Thoracic aorta (tissue), 2 donors: ENCODE data around the gene PDE9A. TPM values are rescaled to one million over a fixed set of nuclear protein-coding genes. Genes with fewer than 3 reads are reported as not detected.

Experiments
- ATAC-seq: fragments of 150-250 bp; one replicate; pipeline ENCODE4 v1.8.0; 2017; ENCODE audit warnings: low read depth; ENCODE audit not compliant: insufficient number of reproducible peaks, low FRiP score
- DNase-seq: peaks from one replicate; pipeline ENCODE4 v3.0.0-alpha.2; 2020; ENCODE audit warnings: low spot score
- H3K27ac ChIP-seq, 2 donors: fragments of 200-600 bp; sonication (generic); 1 replicate in 1 of 2; 2 replicates in 1 of 2; pipeline ENCODE4 v1.5.1; 2016; ENCODE audit warnings: mild to moderate bottlenecking in 2 of 2, moderate library complexity in 2 of 2
- H3K27me3 ChIP-seq: fragments of 200-600 bp; sonication (generic); replicated peaks from 2 replicates; pipeline ENCODE4 v1.6.0; 2016; ENCODE audit warnings: mild to moderate bottlenecking; ENCODE audit not compliant: insufficient read depth
- H3K36me3 ChIP-seq: fragments of 200-600 bp; sonication (generic); one replicate; pipeline ENCODE4 v1.5.1; 2016
- H3K4me1 ChIP-seq, 2 donors: fragments of 200-600 bp; sonication (generic); 1 replicate in 1 of 2; 2 replicates in 1 of 2; pipeline versions ENCODE4 v1.5.1 to v1.6.0; 2016; ENCODE audit warnings: low read depth in 2 of 2, mild to moderate bottlenecking in 1 of 2; ENCODE audit not compliant: control insufficient read depth in 1 of 2
- H3K4me3 ChIP-seq: fragments of 200-600 bp; sonication (generic); 2 replicates; pipeline ENCODE4 v1.5.1; 2016; ENCODE audit warnings: mild to moderate bottlenecking
- H3K9me3 ChIP-seq: fragments of 200-600 bp; sonication (generic); 2 replicates; pipeline ENCODE4 v1.5.1; 2016
- total RNA-seq, 2 donors: library from RNA; depleted of rRNA; stranded (reverse); fragments of >200 nt; gene quantifications; one replicate each; pipeline versions ENCODE4 v1.1.0 to v1.2.3, GENCODE V29; 2016
- TF ChIP-seq, protein P1 (sequence below): fragments of 200-600 bp; sonication (generic); IDR thresholded peaks from one replicate; pipeline ENCODE4 v1.5.1; 2019; ENCODE audit warnings: antibody characterized with exemption

Gene PDE9A
- total RNA-seq, 2 donors from 2014 or later: 4.2 to 4.7 TPM

DNA sequence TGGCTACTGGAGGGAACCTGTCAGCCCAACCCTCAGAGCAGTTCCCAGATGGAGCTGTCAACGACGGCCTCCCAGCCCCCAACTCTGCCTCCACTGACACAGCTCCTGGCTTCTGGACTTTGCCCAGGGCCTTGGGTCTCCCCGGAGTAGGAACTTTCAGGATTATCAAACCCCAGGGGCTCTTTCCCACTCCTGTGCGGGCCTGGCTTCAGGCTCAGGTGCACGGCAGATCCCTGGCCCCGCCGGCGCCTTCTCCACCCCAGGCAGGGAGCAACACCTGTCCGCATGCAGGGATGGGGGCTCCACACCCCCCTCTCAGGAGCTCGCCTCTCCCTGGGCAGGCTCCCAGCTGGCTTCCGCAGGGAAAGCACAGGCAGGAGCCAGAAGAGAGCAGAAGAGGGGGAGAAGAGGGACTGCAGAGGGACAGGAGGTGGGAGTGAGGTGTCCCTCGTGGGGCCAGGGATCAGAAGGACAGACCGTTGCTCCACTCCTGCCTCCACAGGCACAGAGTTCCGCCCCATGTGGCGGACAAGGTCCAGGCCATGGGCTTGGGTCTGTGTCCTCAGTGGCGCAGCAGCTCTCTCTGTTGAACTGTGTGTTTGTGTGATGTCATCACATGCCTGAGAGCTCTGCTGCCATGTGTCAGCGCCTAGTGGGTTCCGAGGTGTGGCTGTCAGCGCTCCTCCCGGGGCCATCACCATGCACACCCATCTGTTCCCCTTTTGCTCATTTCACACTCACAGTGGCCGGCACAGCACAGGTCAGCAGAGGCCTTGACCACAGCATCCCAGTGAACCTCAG, 107.7 kb downstream of the PDE9A start:
- H3K27me3 ChIP-seq: no peaks in the 10 kb centered on the region
- H3K4me1 ChIP-seq: no peaks in the 10 kb centered on the region
- no peak overlapping the region for H3K27ac ChIP-seq
- no peaks in the 10 kb centered on the region for H3K9me3 ChIP-seq
- TF ChIP-seq, protein P1, sequence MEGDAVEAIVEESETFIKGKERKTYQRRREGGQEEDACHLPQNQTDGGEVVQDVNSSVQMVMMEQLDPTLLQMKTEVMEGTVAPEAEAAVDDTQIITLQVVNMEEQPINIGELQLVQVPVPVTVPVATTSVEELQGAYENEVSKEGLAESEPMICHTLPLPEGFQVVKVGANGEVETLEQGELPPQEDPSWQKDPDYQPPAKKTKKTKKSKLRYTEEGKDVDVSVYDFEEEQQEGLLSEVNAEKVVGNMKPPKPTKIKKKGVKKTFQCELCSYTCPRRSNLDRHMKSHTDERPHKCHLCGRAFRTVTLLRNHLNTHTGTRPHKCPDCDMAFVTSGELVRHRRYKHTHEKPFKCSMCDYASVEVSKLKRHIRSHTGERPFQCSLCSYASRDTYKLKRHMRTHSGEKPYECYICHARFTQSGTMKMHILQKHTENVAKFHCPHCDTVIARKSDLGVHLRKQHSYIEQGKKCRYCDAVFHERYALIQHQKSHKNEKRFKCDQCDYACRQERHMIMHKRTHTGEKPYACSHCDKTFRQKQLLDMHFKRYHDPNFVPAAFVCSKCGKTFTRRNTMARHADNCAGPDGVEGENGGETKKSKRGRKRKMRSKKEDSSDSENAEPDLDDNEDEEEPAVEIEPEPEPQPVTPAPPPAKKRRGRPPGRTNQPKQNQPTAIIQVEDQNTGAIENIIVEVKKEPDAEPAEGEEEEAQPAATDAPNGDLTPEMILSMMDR: no peak
- no peak overlapping the region for H3K4me3 ChIP-seq
- DNase-seq: no peak
- no peak for ATAC-seq
- no peaks in the 10 kb centered on the region for H3K36me3 ChIP-seq

DNA sequence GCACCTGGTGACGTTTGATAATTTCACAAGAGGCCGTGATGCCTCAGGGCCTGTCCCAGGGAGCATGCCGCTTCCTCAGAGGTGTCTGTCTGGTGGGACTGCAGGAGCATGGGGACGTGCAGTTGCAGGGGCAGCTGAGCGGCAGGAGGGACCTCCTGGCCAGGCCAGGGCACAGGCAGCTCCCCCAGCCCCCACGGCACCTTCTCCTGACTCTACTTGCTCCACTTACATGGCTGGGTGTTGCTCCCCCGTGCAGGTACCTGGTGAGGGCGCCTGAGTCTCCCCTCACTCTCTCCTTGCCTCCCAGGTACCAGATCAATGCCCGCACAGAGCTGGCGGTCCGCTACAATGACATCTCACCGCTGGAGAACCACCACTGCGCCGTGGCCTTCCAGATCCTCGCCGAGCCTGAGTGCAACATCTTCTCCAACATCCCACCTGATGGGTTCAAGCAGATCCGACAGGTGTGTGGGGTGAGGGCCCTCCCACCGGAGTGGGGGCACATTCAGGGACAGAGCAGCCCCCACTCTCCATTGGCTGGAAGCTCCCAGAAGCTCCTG, 108.4 kb downstream of the PDE9A start:
- Histone ChIP-seq H3K27ac (no peak overlapping the region), H3K4me1 (no peaks in the 10 kb centered on the region), H3K27me3 (no peaks in the 10 kb centered on the region), H3K9me3 (no peaks in the 10 kb centered on the region), H3K36me3 (no peaks in the 10 kb centered on the region), H3K4me3 (no peak overlapping the region)
- TF ChIP-seq, protein P1: no peak
- DNase-seq: no peak
- no peak for ATAC-seq

DNA sequence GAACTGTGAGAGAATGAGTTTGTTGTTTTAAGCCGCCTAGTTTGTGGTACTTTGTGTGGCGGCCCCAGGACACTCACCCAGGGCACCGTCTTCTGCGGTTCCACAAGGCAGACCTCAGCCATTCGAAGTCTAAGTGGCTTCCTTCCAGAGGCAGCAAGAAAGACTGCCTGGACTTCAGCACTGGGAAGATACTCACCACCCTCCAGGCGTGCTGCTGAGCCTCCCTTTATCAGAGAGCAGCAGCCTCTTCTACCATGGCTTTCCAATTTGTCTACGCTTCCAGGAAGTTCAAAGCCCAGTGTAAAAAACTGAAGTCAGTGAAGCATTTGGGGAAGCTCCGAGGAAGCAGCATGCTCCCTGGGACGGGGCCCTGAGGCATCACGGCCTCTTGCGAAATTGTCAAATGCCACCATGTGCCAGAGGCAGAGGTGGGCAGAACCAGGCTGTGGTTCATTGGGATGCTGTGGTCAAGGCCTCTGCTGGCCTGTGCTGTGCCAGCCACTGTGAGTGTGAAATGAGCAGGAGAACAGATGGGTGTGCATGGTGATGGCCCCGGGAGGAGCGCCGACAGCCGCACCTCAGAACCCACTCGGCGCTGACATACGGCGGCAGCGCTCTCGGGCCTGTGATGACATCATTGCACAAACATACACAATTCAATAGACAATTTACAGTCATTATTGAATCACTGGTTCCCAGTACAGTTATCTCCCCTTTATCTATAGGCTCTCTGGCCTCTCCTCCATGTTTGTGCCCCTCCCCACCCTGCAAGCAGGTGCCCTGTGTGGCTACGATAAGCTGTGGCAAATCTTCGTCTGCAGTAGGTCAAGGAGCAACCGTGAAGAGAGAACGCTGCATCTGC, 110.4 kb downstream of the PDE9A start:
- Histone ChIP-seq H3K36me3 (no peaks in the 10 kb centered on the region), H3K9me3 (no peaks in the 10 kb centered on the region), H3K27me3 (no peaks in the 10 kb centered on the region), H3K4me3 (no peak overlapping the region), H3K27ac (no peak overlapping the region), H3K4me1 (no peaks in the 10 kb centered on the region)
- TF ChIP-seq, protein P1: no peak
- no peak for ATAC-seq
- no peak for DNase-seq

DNA sequence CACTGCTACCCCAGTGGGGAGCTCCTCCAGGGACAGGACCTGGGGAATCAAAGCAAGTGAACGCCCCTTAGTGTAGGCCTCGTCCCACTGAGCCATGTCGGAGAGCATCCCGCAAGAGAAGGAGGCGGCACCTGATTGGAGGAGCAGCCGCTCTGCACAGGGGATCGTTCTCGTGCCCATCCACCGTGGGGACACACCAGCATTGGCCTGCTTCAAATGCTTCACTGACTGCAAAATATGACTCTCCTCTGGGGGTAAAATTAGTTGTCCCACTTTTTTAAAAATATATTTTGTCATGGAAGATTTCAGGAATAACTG, 111.0 kb downstream of the PDE9A start:
- no peak overlapping the region for H3K4me3 ChIP-seq
- no peaks in the 10 kb centered on the region for H3K9me3 ChIP-seq
- H3K27ac ChIP-seq: no peak overlapping the region
- TF ChIP-seq, protein P1: no peak
- H3K27me3 ChIP-seq: no peaks in the 10 kb centered on the region
- no peaks in the 10 kb centered on the region for H3K4me1 ChIP-seq
- DNase-seq (no peak), ATAC-seq (no peak)
- no peaks in the 10 kb centered on the region for H3K36me3 ChIP-seq

DNA sequence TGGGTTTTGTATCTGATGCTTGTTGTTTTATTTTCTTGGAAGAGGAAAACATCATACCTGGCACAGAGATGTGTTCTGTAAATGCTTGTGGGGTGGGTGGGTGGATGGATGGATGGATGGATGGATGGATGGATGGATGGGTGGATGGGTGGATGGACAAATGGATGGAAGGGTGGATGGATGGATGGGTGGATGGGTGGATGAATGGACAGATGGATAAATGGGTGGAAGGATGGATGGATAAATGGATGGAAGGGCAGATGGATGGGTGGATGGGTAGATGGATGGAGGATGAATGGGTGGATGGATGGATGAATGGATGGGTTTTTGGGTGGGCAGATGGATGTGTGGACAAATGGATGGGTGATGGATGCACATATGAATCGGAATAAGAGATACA, 111.5 kb downstream of the PDE9A start:
- Histone ChIP-seq H3K27me3 (no peaks in the 10 kb centered on the region), H3K4me1 (no peaks in the 10 kb centered on the region), H3K36me3 (no peaks in the 10 kb centered on the region), H3K27ac (no peak overlapping the region), H3K4me3 (no peak overlapping the region), H3K9me3 (no peaks in the 10 kb centered on the region)
- DNase-seq (no peak), ATAC-seq (no peak)
- TF ChIP-seq, protein P1: no peak
